Activated T-cell treated with anti-CD3 and anti-CD28 coated beads, Interleukin-2, amount 50 U/mL, for 4 hours (primary cell): ENCODE measurements around the gene UGT2B17. TPM values are rescaled to one million over a fixed set of nuclear protein-coding genes. Genes with fewer than 3 reads are reported as not detected.

Experiments
- ATAC-seq, 2 donors: fragments of 200-7000 bp; cut with Tn5 transposase; one replicate each; pipeline ENCODE4 v1.10.0; 2021
- DNase-seq: peaks from one replicate; pipeline ENCODE4 v3.0.0-alpha.2; 2020
- H3K27me3 Mint-ChIP-seq: one replicate; pipeline ENCODE4 v1.8.0; 2021; ENCODE audit warnings: low read depth, mixed read lengths
- H3K36me3 Mint-ChIP-seq: one replicate; pipeline ENCODE4 v1.8.0; 2022; ENCODE audit warnings: mixed read lengths; ENCODE audit not compliant: insufficient read depth
- H3K4me1 Mint-ChIP-seq: one replicate; pipeline ENCODE4 v1.8.0; 2021; ENCODE audit warnings: low read depth, mixed read lengths
- H3K4me3 Mint-ChIP-seq: one replicate; pipeline ENCODE4 v1.8.0; 2021; ENCODE audit warnings: mild to moderate bottlenecking, moderate library complexity, mixed read lengths
- H3K9me3 Mint-ChIP-seq: one replicate; pipeline ENCODE4 v1.8.0; 2021; ENCODE audit warnings: mixed read lengths
- total RNA-seq, 3 donors: library from RNA; stranded (reverse); gene quantifications; one replicate each; pipeline ENCODE4 v1.2.1, GENCODE V29; 2021

Gene UGT2B17
- total RNA-seq, 3 donors from 2014 or later: 0.10 TPM; not detected in 2

DNA sequence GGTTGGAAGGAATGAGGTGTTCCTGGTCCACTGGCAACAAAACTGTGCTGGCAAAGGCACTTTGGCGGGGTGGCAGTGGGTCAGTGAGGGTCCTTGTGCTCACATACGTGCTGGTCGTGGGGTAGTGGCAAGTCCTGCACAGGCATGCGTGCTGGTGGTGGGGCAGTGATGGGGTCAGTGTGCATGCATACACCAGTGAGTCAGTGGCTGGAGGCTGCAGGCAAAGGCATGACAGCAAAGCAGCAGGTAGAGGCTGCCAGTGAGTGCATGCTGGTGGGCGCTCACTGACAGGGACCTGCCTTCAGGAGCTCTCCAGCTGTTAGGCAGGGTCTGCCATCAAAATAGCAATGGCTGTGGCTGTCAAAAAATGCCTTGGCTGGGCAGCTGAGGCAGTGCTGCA lies 86.8 kb downstream of the UGT2B17 start:
- Mint-ChIP-seq H3K9me3 (no peaks in the 10 kb centered on the region), H3K4me1 (peaks cover 1% of the 10 kb centered on the region), H3K36me3 (no peaks in the 10 kb centered on the region), H3K27me3 (no peaks in the 10 kb centered on the region), H3K4me3 (no peak overlapping the region)
- DNase-seq: no peak
- no peak for ATAC-seq

Other genes with a start within 250 kb of the UGT2B17 start
- 10 to 100 TPM; 65.1 to 75.7 (median 75.6) TPM for gene YTHDC1, start 226.2 kb downstream of the UGT2B17 start, total RNA-seq
- gene TMPRSS11E, start 128.9 kb downstream of the UGT2B17 start, total RNA-seq: not detected
- gene UGT2B15, start 94.3 kb upstream of the UGT2B17 start, total RNA-seq: under 1 TPM; 0.16 to 0.18 (median 0.18) TPM
- gene UGT2B10, start 239.7 kb upstream of the UGT2B17 start, total RNA-seq: not detected